OCI-LY1 (cell line): ENCODE data around the gene XCL1.

Source experiments
- H2AFZ ChIP-seq: fragments of 200-600 bp; sonication (generic), shearing (Covaris generic); 2 replicates; pipeline ENCODE4 v1.6.0; 2014; ENCODE audit warnings: antibody characterized with exemption, mild to moderate bottlenecking, low read length
- H3F3A ChIP-seq: fragments of 200-600 bp; sonication (generic), shearing (Covaris generic); 2 replicates; pipeline ENCODE4 v1.6.0; 2014; ENCODE audit warnings: mild to moderate bottlenecking, antibody characterized with exemption, low read length, moderate library complexity; ENCODE audit not compliant: insufficient read depth
- H3K27ac ChIP-seq: fragments of 200-600 bp; sonication (generic); 2 replicates; pipeline ENCODE4 v1.5.1; 2014; ENCODE audit warnings: low read length, mixed run types, mild to moderate bottlenecking, low read depth; ENCODE audit not compliant: poor library complexity, severe bottlenecking
- H3K27me3 ChIP-seq: fragments of 200-600 bp; sonication (generic); 2 replicates; pipeline ENCODE4 v1.6.0; 2014; ENCODE audit warnings: antibody characterized with exemption, mild to moderate bottlenecking, low read length, moderate library complexity; ENCODE audit not compliant: insufficient read depth
- H3K36me3 ChIP-seq: fragments of 200-600 bp; sonication (generic); 2 replicates; pipeline ENCODE4 v1.6.1; 2014; ENCODE audit warnings: mild to moderate bottlenecking, antibody characterized with exemption, low read length, moderate library complexity, mixed read lengths; ENCODE audit not compliant: insufficient read depth
- H3K4me1 ChIP-seq: fragments of 200-600 bp; sonication (generic); 2 replicates; pipeline ENCODE4 v1.5.1; 2014; ENCODE audit warnings: mild to moderate bottlenecking, low read length, moderate library complexity; ENCODE audit not compliant: insufficient read depth, severe bottlenecking
- H3K4me2 ChIP-seq: fragments of 200-600 bp; sonication (generic), shearing (Covaris generic); 2 replicates; pipeline ENCODE4 v1.6.1; 2014; ENCODE audit warnings: low read length
- H3K4me3 ChIP-seq: fragments of 200-600 bp; sonication (generic); 2 replicates; pipeline ENCODE4 v1.5.1; 2014; ENCODE audit warnings: low read length, low read depth, mild to moderate bottlenecking, mixed read lengths; ENCODE audit not compliant: poor library complexity, severe bottlenecking
- H3K79me2 ChIP-seq: fragments of 200-600 bp; shearing (Covaris generic); 2 replicates; pipeline ENCODE4 v1.6.1; 2016; ENCODE audit warnings: mixed run types, low read length, mixed read lengths; ENCODE audit not compliant: insufficient read depth
- H3K9ac ChIP-seq: fragments of 200-600 bp; sonication (generic), shearing (Covaris generic); 2 replicates; pipeline ENCODE4 v1.6.1; 2014; ENCODE audit warnings: mild to moderate bottlenecking, low read length, mixed read lengths
- H3K9me2 ChIP-seq: fragments of 200-600 bp; sonication (generic), shearing (Covaris generic); 2 replicates; pipeline ENCODE4 v1.6.1; 2014; ENCODE audit warnings: low read depth, mild to moderate bottlenecking, low read length, mixed read lengths
- H3K9me3 ChIP-seq: fragments of 200-600 bp; shearing (Covaris generic); 2 replicates; pipeline ENCODE4 v1.6.1; 2014; ENCODE audit warnings: low read length, mixed read lengths
- H4K20me1 ChIP-seq: fragments of 200-600 bp; sonication (generic), shearing (Covaris generic); 2 replicates; pipeline ENCODE4 v1.6.0; 2016; ENCODE audit warnings: mild to moderate bottlenecking, low read length; ENCODE audit not compliant: insufficient read depth
- CTCF ChIP-seq: fragments of 200-600 bp; sonication (generic), shearing (Covaris generic); IDR thresholded peaks from 2 replicates; pipeline ENCODE4 v1.5.1; 2017; ENCODE audit warnings: mild to moderate bottlenecking, antibody characterized with exemption, low read length, moderate library complexity, mixed read lengths
- EZH2 ChIP-seq: fragments of 200-600 bp; sonication (generic), shearing (Covaris generic); IDR thresholded peaks from 2 replicates; pipeline ENCODE4 v1.8.0; 2017; ENCODE audit warnings: borderline replicate concordance, mixed run types, mild to moderate bottlenecking, antibody characterized with exemption, low read length, moderate library complexity, mixed read lengths

Gene XCL1

GRCh38 chr1:168585937-168586336 is 9.5 kb downstream of the XCL1 start:
- H3K9me2 ChIP-seq, result no peaks in the 10 kb centered on the region

GRCh38 chr1:168589167-168589566 is 12.8 kb downstream of the XCL1 start:
- no peaks in the 10 kb centered on the region for H3K36me3 ChIP-seq
- no peaks in the 10 kb centered on the region for H3K27me3 ChIP-seq
- no peaks in the 10 kb centered on the region for H3K9me3 ChIP-seq
- no peaks in the 10 kb centered on the region for H3F3A ChIP-seq
- H3K4me3 ChIP-seq, result no peak overlapping the region
- H3K27ac ChIP-seq, result no peak overlapping the region
- H3K9me2 ChIP-seq, result no peaks in the 10 kb centered on the region
- H3K4me2 ChIP-seq, result no peak overlapping the region
- no peaks in the 10 kb centered on the region for H4K20me1 ChIP-seq
- no peak overlapping the region for H2AFZ ChIP-seq
- H3K9ac ChIP-seq, result no peak overlapping the region
- H3K4me1 ChIP-seq, result no peaks in the 10 kb centered on the region
- H3K79me2 ChIP-seq, result no peaks in the 10 kb centered on the region
- TF ChIP-seq EZH2 (no peak), CTCF (no peak)

More at GRCh38 chr1:168585937-168586336, 9.5 kb downstream of the XCL1 start:
- H3K27ac ChIP-seq, result no peak overlapping the region
- no peaks in the 10 kb centered on the region for H3K4me1 ChIP-seq
- no peak overlapping the region for H3K4me3 ChIP-seq
- no peak overlapping the region for H3K9ac ChIP-seq
- no peak overlapping the region for H3K4me2 ChIP-seq
- no peaks in the 10 kb centered on the region for H3F3A ChIP-seq
- no peaks in the 10 kb centered on the region for H3K9me3 ChIP-seq
- H4K20me1 ChIP-seq, result no peaks in the 10 kb centered on the region
- TF ChIP-seq EZH2, result no peak
- TF ChIP-seq CTCF, result no peak
- no peaks in the 10 kb centered on the region for H3K36me3 ChIP-seq
- H3K79me2 ChIP-seq, result no peaks in the 10 kb centered on the region
- H3K27me3 ChIP-seq, result no peaks in the 10 kb centered on the region
- H2AFZ ChIP-seq, result no peak overlapping the region

- H3K9ac ChIP-seq, result no peak overlapping the region
- no peaks in the 10 kb centered on the region for H3F3A ChIP-seq
- no peak overlapping the region for H3K4me3 ChIP-seq
- H3K79me2 ChIP-seq, result no peaks in the 10 kb centered on the region
- no peak for TF ChIP-seq CTCF
- no peak for TF ChIP-seq EZH2
- H3K9me2 ChIP-seq, result no peaks in the 10 kb centered on the region
- H2AFZ ChIP-seq, result no peak overlapping the region
- H4K20me1 ChIP-seq, result no peaks in the 10 kb centered on the region
- no peak overlapping the region for H3K27ac ChIP-seq
- H3K27me3 ChIP-seq, result no peaks in the 10 kb centered on the region
- no peaks in the 10 kb centered on the region for H3K36me3 ChIP-seq
- no peaks in the 10 kb centered on the region for H3K9me3 ChIP-seq
- no peaks in the 10 kb centered on the region for H3K4me1 ChIP-seq
- no peak overlapping the region for H3K4me2 ChIP-seq
These were observed 14.7 kb downstream of the XCL1 start for GRCh38 chr1:168591066-168591465.
